Smooth muscle cell (in vitro differentiated cells): ENCODE results near the gene OR4N2. TPM values are rescaled to one million over a fixed set of nuclear protein-coding genes. Genes with fewer than 3 reads are reported as not detected.
"Not testable (repeated sequence)": the region's sequence is repeated elsewhere in the genome, so short reads cannot be mapped to it uniquely, and the experiment has no call there.

Experiments
- DNase-seq: peaks from one replicate; lab custom pipeline; 2025; ENCODE audit not compliant: unreplicated experiment; lab: John Stamatoyannopoulos, UW
- H2AFZ ChIP-seq: fragments of 200-600 bp; sonication (generic); 2 replicates; pipeline ENCODE4 v1.6.0; 2016; ENCODE audit warnings: antibody characterized with exemption, low read depth, mild to moderate bottlenecking
- H3F3A ChIP-seq: fragments of 200-600 bp; sonication (generic); 2 replicates; pipeline ENCODE4 v1.6.0; 2017; ENCODE audit warnings: antibody characterized with exemption, low read depth
- H3K27ac ChIP-seq: fragments of 200-600 bp; sonication (generic); 2 replicates; pipeline ENCODE4 v1.5.1; 2016; ENCODE audit warnings: low read depth, mild to moderate bottlenecking
- H3K27me3 ChIP-seq: fragments of 200-600 bp; sonication (generic); 2 replicates; pipeline ENCODE4 v1.6.1; 2016; ENCODE audit warnings: low read depth, mild to moderate bottlenecking
- H3K36me3 ChIP-seq: fragments of 200-600 bp; sonication (generic); 2 replicates; pipeline ENCODE4 v1.5.1; 2016; ENCODE audit warnings: low read depth
- H3K4me1 ChIP-seq: fragments of 200-600 bp; sonication (generic); 2 replicates; pipeline ENCODE4 v1.5.1; 2016; ENCODE audit warnings: low read depth
- H3K4me2 ChIP-seq: fragments of 200-600 bp; sonication (generic); 2 replicates; pipeline ENCODE4 v1.6.0; 2016; ENCODE audit warnings: mild to moderate bottlenecking
- H3K4me3 ChIP-seq: fragments of 200-600 bp; sonication (generic); 2 replicates; pipeline ENCODE4 v1.5.1; 2016; ENCODE audit warnings: mild to moderate bottlenecking
- H3K79me2 ChIP-seq: fragments of 200-600 bp; sonication (generic); 2 replicates; pipeline ENCODE4 v1.6.0; 2016; ENCODE audit warnings: low read depth, mild to moderate bottlenecking
- H3K9ac ChIP-seq: fragments of 200-600 bp; sonication (generic); 2 replicates; pipeline ENCODE4 v1.6.0; 2016; ENCODE audit warnings: low read depth
- H3K9me3 ChIP-seq: fragments of 200-600 bp; sonication (generic); replicated peaks from 2 replicates; pipeline ENCODE4 v1.5.1; 2016; ENCODE audit warnings: low read depth
- H4K20me1 ChIP-seq: fragments of 200-600 bp; sonication (generic); 2 replicates; pipeline ENCODE4 v1.6.0; 2016; ENCODE audit warnings: low read depth
- CTCF ChIP-seq: fragments of 200-600 bp; sonication (generic); IDR thresholded peaks from 2 replicates; pipeline ENCODE4 v1.5.1; 2017; ENCODE audit warnings: borderline replicate concordance, mild to moderate bottlenecking, antibody characterized with exemption; ENCODE audit not compliant: insufficient read depth, poor library complexity, severe bottlenecking
- WGBS: methylation state at CpG from one replicate; pipeline ENCODE4 v1.1.7; 2016; ENCODE audit warnings: low lambda C conversion rate; 5-methylcytosine and 5-hydroxymethylcytosine counted together
- polyA plus RNA-seq: library from polyadenylated mRNA; unstranded; fragments of >200 nt; fragmentation: Nextera tagmentation; extraction: Ambion mirVana; gene quantifications from 2 replicates; pipeline ENCODE4 v1.2.1, GENCODE V29; 2016
- total RNA-seq: library from RNA; depleted of rRNA; stranded (reverse); fragments of >200 nt; gene quantifications from 2 replicates; pipeline ENCODE4 v1.2.3, GENCODE V29; 2014

OR4N2 gene
- total and polyA plus RNA-seq, 2 experiments from 2014 or later = not detected

- Histone ChIP-seq H3K27me3 (no peaks in the 10 kb centered on the region), H3K36me3 (no peaks in the 10 kb centered on the region), H2AFZ (no peak overlapping the region), H3K9me3 (peaks cover 47% of the 10 kb centered on the region), H3F3A (no peaks in the 10 kb centered on the region), H4K20me1 (no peaks in the 10 kb centered on the region), H3K4me3 (no peak overlapping the region), H3K4me1 (no peaks in the 10 kb centered on the region), H3K79me2 (no peaks in the 10 kb centered on the region), H3K9ac (no peak overlapping the region), H3K27ac (no peak overlapping the region), H3K4me2 (no peak overlapping the region)
- TF ChIP-seq CTCF = no peak
- DNase-seq = no peak
- WGBS = 47% methylated on average over 1 of the region's 1 CpG
These were observed 19.6 kb downstream of the OR4N2 start for GRCh38 chr14:19823178-19823577.

- H3K27me3 ChIP-seq = no peaks in the 10 kb centered on the region
- TF ChIP-seq CTCF = no peak
- peaks cover 47% of the 10 kb centered on the region for H3K9me3 ChIP-seq
- H2AFZ ChIP-seq = no peak overlapping the region
- H3F3A ChIP-seq = no peaks in the 10 kb centered on the region
- H3K36me3 ChIP-seq = no peaks in the 10 kb centered on the region
- no peak overlapping the region for H3K4me2 ChIP-seq
- H3K4me3 ChIP-seq = no peak overlapping the region
- no peak for DNase-seq
- no peak overlapping the region for H3K27ac ChIP-seq
- WGBS = 20% methylated on average over 1 of the region's 1 CpG
- no peaks in the 10 kb centered on the region for H4K20me1 ChIP-seq
- H3K4me1 ChIP-seq = no peaks in the 10 kb centered on the region
- no peak overlapping the region for H3K9ac ChIP-seq
- H3K79me2 ChIP-seq = no peaks in the 10 kb centered on the region
These were observed 20.2 kb downstream of the OR4N2 start for GRCh38 chr14:19823765-19824164.

- not testable (repeated sequence) for H2AFZ ChIP-seq, H3K79me2 ChIP-seq, H3K27ac ChIP-seq, DNase-seq, H3K4me3 ChIP-seq, H3F3A ChIP-seq, H4K20me1 ChIP-seq, H3K4me2 ChIP-seq, H3K9ac ChIP-seq, H3K4me1 ChIP-seq, H3K36me3 ChIP-seq, H3K27me3 ChIP-seq
- peaks cover 38% of the 10 kb centered on the region for H3K9me3 ChIP-seq
- WGBS = 66% methylated on average over 12 of the region's 12 CpGs
These were observed 24.2 kb downstream of the OR4N2 start for GRCh38 chr14:19827626-19828244.

- no peak overlapping the region for H3K4me2 ChIP-seq
- H2AFZ ChIP-seq = no peak overlapping the region
- WGBS = 83% methylated on average over 2 of the region's 2 CpGs
- H4K20me1 ChIP-seq = no peaks in the 10 kb centered on the region
- no peak overlapping the region for H3K27ac ChIP-seq
- H3K36me3 ChIP-seq = no peaks in the 10 kb centered on the region
- no peak for DNase-seq
- H3K9ac ChIP-seq = no peak overlapping the region
- no peaks in the 10 kb centered on the region for H3F3A ChIP-seq
- H3K4me1 ChIP-seq = no peaks in the 10 kb centered on the region
- TF ChIP-seq CTCF = no peak
- H3K9me3 ChIP-seq = peaks cover 41% of the 10 kb centered on the region
- H3K79me2 ChIP-seq = no peaks in the 10 kb centered on the region
- no peak overlapping the region for H3K4me3 ChIP-seq
- H3K27me3 ChIP-seq = no peaks in the 10 kb centered on the region
These were observed 24.7 kb downstream of the OR4N2 start for GRCh38 chr14:19828314-19828713.

GRCh38 chr14:19834203-19834848, 30.8 kb downstream of the OR4N2 start:
- H3K79me2 ChIP-seq, H3K4me1 ChIP-seq, H3K9ac ChIP-seq, H3K4me3 ChIP-seq, H3K27me3 ChIP-seq, H2AFZ ChIP-seq, H3K4me2 ChIP-seq, H3K27ac ChIP-seq, H3K36me3 ChIP-seq, H4K20me1 ChIP-seq, H3F3A ChIP-seq, DNase-seq: not testable (repeated sequence)
- WGBS = 70% methylated on average over 8 of the region's 8 CpGs
- H3K9me3 ChIP-seq = peaks cover 25% of the 10 kb centered on the region
